T-helper 2 cell (primary cell): ENCODE measurements around the gene TEX13C.
A peak's percentile ranks its signal among the peaks of the same experiment; 100 is the strongest.
"Not testable (repeated sequence)": the region's sequence is repeated elsewhere in the genome, so short reads cannot be mapped to it uniquely, and the experiment has no call there.

Experiments
- DNase-seq, 5 experiments: peaks; one replicate each; pipeline versions ENCODE4 v3.0.0 to v3.0.0-alpha.2; 2012 to 2022
- total RNA-seq, 2 donors: gene quantifications; one replicate each; lab custom pipeline; 2026; lab: John Stamatoyannopoulos, UW

Gene TEX13C
- 0 reads per million in 2 donors for total RNA-seq

- DNase-seq, result no peak
These were observed at the start of gene TEX13C for GRCh38 chrX:125319646-125320521. TEX13C (plus strand) TSS chrX:125319871; CDS start chrX:125320120, 249 bp downstream.

GRCh38 chrX:125287282-125287681 is 32.4 kb upstream of the TEX13C start:
- no peak for DNase-seq

GRCh38 chrX:125288343-125288742 is 31.3 kb upstream of the TEX13C start:
- DNase-seq, result no peak

GRCh38 chrX:125289209-125289608 is 30.5 kb upstream of the TEX13C start:
- DNase-seq, result no peak

- DNase-seq, result no peak
These were observed 29.8 kb upstream of the TEX13C start for GRCh38 chrX:125289920-125290319.

GRCh38 chrX:125291124-125291523 is 28.5 kb upstream of the TEX13C start:
- DNase-seq, result no peak

- peak in 1 of 5 experiments; percentile 73 for DNase-seq
These were observed 25.6 kb upstream of the TEX13C start for GRCh38 chrX:125293850-125294780.

- DNase-seq, result peak in 1 of 5 experiments; percentile 68
These were observed 24.3 kb upstream of the TEX13C start for GRCh38 chrX:125295337-125295736.

GRCh38 chrX:125298871-125299270 is 20.8 kb upstream of the TEX13C start:
- no peak for DNase-seq

GRCh38 chrX:125306335-125306866 is 13.3 kb upstream of the TEX13C start:
- peak in 1 of 5 experiments; percentile 18 for DNase-seq

- DNase-seq, result no peak
These were observed 11.0 kb upstream of the TEX13C start for GRCh38 chrX:125308653-125309052.

GRCh38 chrX:125319166-125319565 is 505 bp upstream of the TEX13C start:
- DNase-seq, result not testable (repeated sequence)

GRCh38 chrX:125322431-125322830 is 2.8 kb downstream of the TEX13C start:
- DNase-seq, result no peak

GRCh38 chrX:125326599-125326998 is 6.9 kb downstream of the TEX13C start:
- DNase-seq, result no peak

- no peak for DNase-seq
These were observed 8.2 kb downstream of the TEX13C start for GRCh38 chrX:125327891-125328290.

GRCh38 chrX:125333583-125333982 is 13.9 kb downstream of the TEX13C start:
- no peak for DNase-seq

GRCh38 chrX:125340490-125340889 is 20.8 kb downstream of the TEX13C start:
- DNase-seq, result no peak

- DNase-seq, result no peak
These were observed 54.5 kb downstream of the TEX13C start for GRCh38 chrX:125374169-125374568.
